GM10266 (cell line): ENCODE results near the gene BSN.

ENCODE experiments used
- DNase-seq: peaks from one replicate; pipeline ENCODE4 v3.0.0; 2012; ENCODE audit errors: extremely low spot score
- TF ChIP-seq, protein P1 (sequence below): IDR thresholded peaks from 2 replicates; pipeline ENCODE4 v1.5.1; 2012; ENCODE audit warnings: mild to moderate bottlenecking, low read depth; ENCODE audit not compliant: control insufficient read depth, insufficient read depth; ENCODE audit errors: missing control alignments

The BSN gene

DNA sequence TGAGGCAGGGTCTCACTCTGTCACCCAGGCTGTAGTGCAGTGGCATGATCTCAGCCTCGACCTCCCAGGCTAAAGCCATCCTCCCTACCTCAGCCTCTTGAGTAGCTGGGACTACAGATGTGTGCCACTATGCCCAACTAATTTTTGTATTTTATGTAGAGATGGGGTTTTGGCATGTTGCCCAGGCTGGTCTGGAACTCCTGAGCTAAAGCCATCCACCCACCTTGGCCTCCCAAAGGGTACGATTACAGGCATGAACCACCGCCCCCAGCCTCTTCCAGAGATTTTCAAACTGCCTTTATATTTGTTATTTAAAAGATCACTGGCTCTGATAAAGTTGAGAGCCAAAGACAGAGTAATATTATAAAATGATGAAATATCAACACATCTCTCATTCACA lies 37.3 kb downstream of the BSN start:
- TF ChIP-seq, protein P1, sequence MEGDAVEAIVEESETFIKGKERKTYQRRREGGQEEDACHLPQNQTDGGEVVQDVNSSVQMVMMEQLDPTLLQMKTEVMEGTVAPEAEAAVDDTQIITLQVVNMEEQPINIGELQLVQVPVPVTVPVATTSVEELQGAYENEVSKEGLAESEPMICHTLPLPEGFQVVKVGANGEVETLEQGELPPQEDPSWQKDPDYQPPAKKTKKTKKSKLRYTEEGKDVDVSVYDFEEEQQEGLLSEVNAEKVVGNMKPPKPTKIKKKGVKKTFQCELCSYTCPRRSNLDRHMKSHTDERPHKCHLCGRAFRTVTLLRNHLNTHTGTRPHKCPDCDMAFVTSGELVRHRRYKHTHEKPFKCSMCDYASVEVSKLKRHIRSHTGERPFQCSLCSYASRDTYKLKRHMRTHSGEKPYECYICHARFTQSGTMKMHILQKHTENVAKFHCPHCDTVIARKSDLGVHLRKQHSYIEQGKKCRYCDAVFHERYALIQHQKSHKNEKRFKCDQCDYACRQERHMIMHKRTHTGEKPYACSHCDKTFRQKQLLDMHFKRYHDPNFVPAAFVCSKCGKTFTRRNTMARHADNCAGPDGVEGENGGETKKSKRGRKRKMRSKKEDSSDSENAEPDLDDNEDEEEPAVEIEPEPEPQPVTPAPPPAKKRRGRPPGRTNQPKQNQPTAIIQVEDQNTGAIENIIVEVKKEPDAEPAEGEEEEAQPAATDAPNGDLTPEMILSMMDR = no peak
- no peak for DNase-seq

DNA sequence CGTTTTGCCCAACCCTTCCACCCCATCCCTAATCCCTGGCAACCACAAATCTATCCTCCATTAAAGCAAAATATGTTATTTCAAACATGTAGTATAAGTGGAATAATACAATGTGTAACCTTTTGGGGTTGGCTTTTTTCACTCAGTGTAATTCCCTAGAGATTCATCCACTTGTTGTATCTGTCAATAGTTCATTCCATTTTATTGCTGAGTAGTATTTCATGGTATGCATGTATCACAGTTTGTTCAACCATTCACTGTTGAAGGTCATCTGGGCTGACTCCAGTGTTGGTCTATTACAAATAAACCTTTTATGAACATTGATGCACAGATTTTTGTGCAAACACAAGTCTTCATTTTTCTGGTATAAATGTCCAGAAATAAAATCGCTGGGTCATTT lies 38.8 kb downstream of the BSN start:
- no peak for DNase-seq
- TF ChIP-seq, protein P1 = no peak

DNA sequence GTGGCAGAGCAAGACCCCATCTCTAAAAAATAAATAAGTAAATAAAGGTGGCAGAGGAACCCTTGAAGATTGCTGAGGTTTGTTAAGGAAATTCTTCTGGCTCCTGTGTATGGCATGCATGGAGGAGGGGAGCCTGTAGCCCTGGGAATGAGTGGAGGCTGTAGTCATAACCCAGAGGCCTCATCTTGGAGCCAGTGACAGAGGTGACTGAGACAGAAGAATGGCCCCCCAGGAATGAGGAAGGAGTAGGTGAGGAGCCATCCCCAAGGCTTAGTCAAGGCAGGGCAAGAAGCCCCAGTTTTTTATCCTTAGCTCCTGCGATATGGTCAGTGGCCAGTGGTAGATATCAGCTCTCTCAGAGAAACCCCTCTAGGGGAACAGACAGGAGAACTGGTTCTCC lies 46.5 kb downstream of the BSN start:
- DNase-seq = no peak
- TF ChIP-seq, protein P1 = no peak

DNA sequence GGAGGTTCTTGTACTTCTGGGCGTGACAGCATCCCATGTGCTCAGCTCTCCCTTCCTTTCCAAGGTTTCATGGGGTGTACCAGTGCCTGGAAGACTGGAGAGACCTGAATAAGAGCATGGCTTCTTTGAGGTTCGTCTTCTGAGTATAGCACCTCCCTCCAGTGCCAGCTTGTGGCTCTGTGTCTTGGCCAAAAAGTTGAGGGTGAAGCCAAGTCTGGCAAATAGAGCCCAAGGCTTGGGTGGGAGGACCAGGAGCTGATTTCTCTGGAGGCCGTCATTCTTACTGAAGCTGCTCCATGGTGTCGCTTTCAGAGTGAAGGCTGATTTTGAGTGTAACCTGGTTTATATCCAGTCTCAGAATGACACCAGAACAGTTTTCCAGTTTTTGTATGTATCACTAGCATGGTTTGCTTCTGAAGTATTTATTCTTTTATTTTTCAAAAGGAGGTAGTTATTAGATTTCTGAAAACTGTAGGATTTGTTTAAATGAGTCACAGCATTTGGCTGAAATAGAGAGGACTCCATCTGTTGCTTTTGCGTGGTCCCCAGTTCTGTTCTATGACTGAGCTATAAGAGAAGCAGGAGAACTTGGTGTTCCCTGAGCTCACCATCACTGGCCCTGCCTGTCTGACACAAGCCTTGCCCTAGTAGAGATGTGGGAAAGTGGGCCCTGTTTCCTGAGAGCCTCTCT lies 47.2 kb downstream of the BSN start:
- no peak for DNase-seq
- TF ChIP-seq, protein P1 = no peak

DNA sequence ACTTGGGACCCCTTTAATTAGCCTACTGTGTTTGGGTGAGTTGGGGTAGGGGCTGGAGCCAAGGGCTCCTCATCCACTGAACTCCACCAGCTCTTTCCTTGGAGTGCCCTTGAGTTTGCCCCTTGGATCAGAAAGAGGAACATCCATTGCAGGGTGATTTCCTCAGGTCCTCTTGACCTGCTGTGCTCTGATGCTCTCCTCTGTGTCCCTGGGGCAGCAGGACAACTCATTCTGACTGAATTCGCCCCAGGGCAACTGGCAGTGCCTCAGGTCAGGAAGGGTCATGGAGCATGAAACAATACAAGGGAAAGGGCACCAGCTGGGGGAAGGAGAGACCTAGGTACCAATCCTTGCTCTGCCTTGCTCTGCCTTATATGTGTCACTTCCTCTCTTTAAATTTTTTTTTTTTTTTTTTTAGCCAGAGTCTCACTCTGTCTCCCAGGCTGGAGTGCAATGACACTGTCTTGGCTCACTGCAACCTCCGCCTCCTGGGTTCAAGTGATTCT lies 47.8 kb downstream of the BSN start:
- no peak for DNase-seq

DNA sequence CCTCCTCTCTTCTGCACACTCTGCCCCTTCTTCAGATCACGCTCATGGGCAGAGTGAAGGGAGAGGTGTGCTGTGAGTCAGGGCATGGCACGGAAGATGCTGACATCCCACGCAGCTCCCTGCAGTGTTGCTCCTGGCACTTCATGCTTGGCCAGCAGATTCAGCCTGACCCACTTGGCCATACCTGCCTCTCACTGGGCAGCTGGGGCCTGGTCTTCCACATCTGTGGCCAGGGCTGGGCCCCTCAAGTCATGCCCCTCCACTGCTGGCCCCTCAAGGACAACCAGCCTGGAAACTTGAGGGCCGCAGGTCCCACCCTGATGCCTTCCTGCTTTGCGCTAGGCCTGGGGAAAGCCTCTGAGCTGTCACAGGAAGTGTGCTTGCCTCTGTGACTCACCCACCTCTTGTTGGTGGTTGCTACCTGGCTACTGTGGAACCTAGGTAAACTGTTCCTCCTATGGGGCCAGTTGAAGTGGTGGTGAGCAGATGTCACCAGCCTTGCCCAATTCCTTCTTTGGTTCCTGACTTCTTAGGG lies 48.7 kb downstream of the BSN start:
- no peak for DNase-seq
- TF ChIP-seq, protein P1 = no peak

More for the DNA sequence above, 47.8 kb downstream of the BSN start:
- TF ChIP-seq, protein P1 = no peak

DNA sequence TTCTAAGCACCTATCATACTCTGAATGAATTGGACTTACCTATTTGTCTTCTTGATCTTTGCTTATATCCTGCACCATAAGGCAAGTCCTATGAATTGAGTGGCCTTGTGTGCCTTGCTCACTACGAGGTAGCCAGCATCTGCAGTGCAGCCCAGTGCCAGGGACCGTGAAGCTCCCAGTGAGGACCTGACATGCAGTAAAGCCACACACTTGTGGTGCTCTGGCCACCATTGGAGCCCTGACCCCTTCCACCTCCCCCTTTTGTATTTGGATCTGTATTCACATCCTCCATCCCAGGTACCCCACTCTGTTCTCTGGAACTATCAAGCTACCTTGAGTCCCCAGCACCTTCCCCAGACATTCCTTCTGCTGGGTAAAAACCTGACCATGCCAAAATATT lies 52.1 kb downstream of the BSN start:
- DNase-seq = no peak
- TF ChIP-seq, protein P1 = no peak
